Endodermal cell (in vitro differentiated cells): ENCODE results near the gene C16orf86. TPM values are rescaled to one million over a fixed set of nuclear protein-coding genes. Genes with fewer than 3 reads are reported as not detected.

ENCODE experiments used
- DNase-seq: peaks from one replicate; pipeline ENCODE4 v3.0.0-alpha.2; 2017
- H3K27ac ChIP-seq: 2 replicates; pipeline ENCODE4 v1.5.1; 2013; ENCODE audit warnings: mild to moderate bottlenecking, low read depth, low read length, moderate library complexity
- H3K27me3 ChIP-seq: 2 replicates; pipeline ENCODE4 v1.6.1; 2013; ENCODE audit warnings: mild to moderate bottlenecking, low read length, moderate library complexity; ENCODE audit not compliant: insufficient read depth, control insufficient read depth, poor library complexity, severe bottlenecking
- H3K36me3 ChIP-seq: 2 replicates; pipeline ENCODE4 v1.7.0; 2013; ENCODE audit warnings: mild to moderate bottlenecking, low read length, moderate library complexity; ENCODE audit not compliant: control insufficient read depth, insufficient read depth
- H3K4me1 ChIP-seq: one replicate; pipeline ENCODE4 v1.7.0; 2013; ENCODE audit warnings: low read length; ENCODE audit not compliant: control insufficient read depth, insufficient read depth
- H3K4me3 ChIP-seq: 2 replicates; pipeline ENCODE4 v1.5.1; 2013; ENCODE audit warnings: mild to moderate bottlenecking, low read length, moderate library complexity
- H3K9ac ChIP-seq: 2 replicates; pipeline ENCODE4 v1.6.1; 2013; ENCODE audit warnings: mild to moderate bottlenecking, low read length, moderate library complexity; ENCODE audit not compliant: poor library complexity, severe bottlenecking; ENCODE audit errors: extremely low read depth
- H3K9me3 ChIP-seq: 2 replicates; pipeline ENCODE4 v1.6.1; 2013; ENCODE audit warnings: mild to moderate bottlenecking, low read length, moderate library complexity; ENCODE audit not compliant: control insufficient read depth
- H3K27ac Mint-ChIP-seq: 2 replicates; pipeline ENCODE4 v1.8.0; 2020; ENCODE audit warnings: mixed read lengths
- H3K27me3 Mint-ChIP-seq: 2 replicates; pipeline ENCODE4 v1.8.0; 2021; ENCODE audit warnings: mild to moderate bottlenecking, mixed read lengths; ENCODE audit not compliant: insufficient read depth
- H3K36me3 Mint-ChIP-seq: 2 replicates; pipeline ENCODE4 v1.8.0; 2020; ENCODE audit warnings: low read depth, mixed read lengths
- H3K4me1 Mint-ChIP-seq: 2 replicates; pipeline ENCODE4 v1.8.0; 2020; ENCODE audit warnings: mixed read lengths
- H3K4me3 Mint-ChIP-seq: 2 replicates; pipeline ENCODE4 v1.8.0; 2020; ENCODE audit warnings: mild to moderate bottlenecking, moderate library complexity, mixed read lengths
- H3K9me3 Mint-ChIP-seq: 2 replicates; pipeline ENCODE4 v1.8.0; 2020; ENCODE audit warnings: mild to moderate bottlenecking, mixed read lengths
- WGBS, 2 experiments: methylation state at CpG; one replicate each; pipeline versions ENCODE4 v1.1.5 to v1.1.7; 2013; ENCODE audit warnings: missing lambda C conversion rate in 2 of 2, mixed read lengths in 1 of 2; ENCODE audit not compliant: insufficient coverage in 1 of 2, insufficient read length in 1 of 2; 5-methylcytosine and 5-hydroxymethylcytosine counted together
- long read RNA-seq, 4 experiments: library from polyadenylated mRNA in 2 of 4; library from RNA in 1 of 4; library from capped mRNA in 1 of 4; stranded (forward) in 3 of 4; unstranded in 1 of 4; transcript quantifications; one replicate each; pipeline ENCODE4 v2.0.0, GENCODE V29; 2020 to 2021; ENCODE audit warnings: inconsistent platforms in 1 of 4
- polyA plus RNA-seq, 2 experiments: library from polyadenylated mRNA; stranded (reverse); fragments of 50-300 nt; gene quantifications; one replicate each; pipeline ENCODE4 v1.2.3, GENCODE V29; 2013
- total RNA-seq, 2 donors: library from RNA; stranded (reverse); fragmentation: NEBNext Ultra II Directional in 1 of 2; extraction: Animal tissue kit (Norgen Biotek cat#: 25700) in 1 of 2; gene quantifications; 2 replicates in 1 of 2; 3 replicates in 1 of 2; pipeline ENCODE4 v1.2.1, GENCODE V29; 2021
- TF ChIP-seq, protein P1 (sequence below): fragments of 200-600 bp; sonication (generic); conservative IDR thresholded peaks from 2 replicates; pipeline ENCODE4 v1.5.0; 2021; ENCODE audit warnings: antibody characterized with exemption, mild to moderate bottlenecking

C16orf86 gene
- total RNA-seq: 1 to 10 TPM; 3.6 to 4.7 TPM
- 3.4 TPM for polyA plus RNA-seq (2013, experiment 1 of 2)
- 2.1 TPM for polyA plus RNA-seq (2013, experiment 2 of 2)
- long read RNA-seq, experiment 1: 0 reads
- long read RNA-seq, experiment 2, partial matches to known transcripts: 5 of 9 reads
- long read RNA-seq, experiment 2, other reads (novel, unspliced or antisense): 1 of 9 reads
- long read RNA-seq, experiment 3, partial matches to known transcripts: 3 of 21 reads
- long read RNA-seq, experiment 3, other reads (novel, unspliced or antisense): 9 of 21 reads
- long read RNA-seq, experiment 4, partial matches to known transcripts: 2 of 7 reads
- long read RNA-seq, experiment 4, other reads (novel, unspliced or antisense): 0 of 7 reads

GRCh38 chr16:67666559-67667452 is at the start of gene C16orf86, which contains the start of gene ENKD1:
C16orf86 (plus strand) TSS chr16:67666814; CDS start chr16:67666971, 157 bp downstream.
ENKD1 (minus strand) TSS chr16:67666750; CDS start chr16:67666442, 308 bp downstream.
- 20 to 37% methylated on average over 41 to 78 of the region's 78 CpGs for WGBS, 2 experiments
- Histone ChIP-seq H3K9ac (peak within 1 kb of the TSS; percentile 34), H3K36me3 (peaks cover 11% of the 10 kb centered on the region), H3K4me1 (no peaks in the 10 kb centered on the region), H3K4me3 (peak within 1 kb of the TSS; percentile 76), H3K9me3 (no peaks in the 10 kb centered on the region), H3K27ac (peak within 1 kb of the TSS; percentile 53), H3K27me3 (no peaks in the 10 kb centered on the region)
- peaks cover 3% of the 10 kb centered on the region for H3K27me3 Mint-ChIP-seq
- H3K27ac Mint-ChIP-seq: no peak within 1 kb of the TSS
- peak within 1 kb of the TSS; percentile 71 for H3K4me3 Mint-ChIP-seq
- DNase-seq: peak; percentile 94
- TF ChIP-seq, protein P1, sequence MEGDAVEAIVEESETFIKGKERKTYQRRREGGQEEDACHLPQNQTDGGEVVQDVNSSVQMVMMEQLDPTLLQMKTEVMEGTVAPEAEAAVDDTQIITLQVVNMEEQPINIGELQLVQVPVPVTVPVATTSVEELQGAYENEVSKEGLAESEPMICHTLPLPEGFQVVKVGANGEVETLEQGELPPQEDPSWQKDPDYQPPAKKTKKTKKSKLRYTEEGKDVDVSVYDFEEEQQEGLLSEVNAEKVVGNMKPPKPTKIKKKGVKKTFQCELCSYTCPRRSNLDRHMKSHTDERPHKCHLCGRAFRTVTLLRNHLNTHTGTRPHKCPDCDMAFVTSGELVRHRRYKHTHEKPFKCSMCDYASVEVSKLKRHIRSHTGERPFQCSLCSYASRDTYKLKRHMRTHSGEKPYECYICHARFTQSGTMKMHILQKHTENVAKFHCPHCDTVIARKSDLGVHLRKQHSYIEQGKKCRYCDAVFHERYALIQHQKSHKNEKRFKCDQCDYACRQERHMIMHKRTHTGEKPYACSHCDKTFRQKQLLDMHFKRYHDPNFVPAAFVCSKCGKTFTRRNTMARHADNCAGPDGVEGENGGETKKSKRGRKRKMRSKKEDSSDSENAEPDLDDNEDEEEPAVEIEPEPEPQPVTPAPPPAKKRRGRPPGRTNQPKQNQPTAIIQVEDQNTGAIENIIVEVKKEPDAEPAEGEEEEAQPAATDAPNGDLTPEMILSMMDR: no peak
- H3K9me3 Mint-ChIP-seq: no peaks in the 10 kb centered on the region
- H3K36me3 Mint-ChIP-seq: peaks cover 13% of the 10 kb centered on the region
- peaks cover 2% of the 10 kb centered on the region for H3K4me1 Mint-ChIP-seq

DNA sequence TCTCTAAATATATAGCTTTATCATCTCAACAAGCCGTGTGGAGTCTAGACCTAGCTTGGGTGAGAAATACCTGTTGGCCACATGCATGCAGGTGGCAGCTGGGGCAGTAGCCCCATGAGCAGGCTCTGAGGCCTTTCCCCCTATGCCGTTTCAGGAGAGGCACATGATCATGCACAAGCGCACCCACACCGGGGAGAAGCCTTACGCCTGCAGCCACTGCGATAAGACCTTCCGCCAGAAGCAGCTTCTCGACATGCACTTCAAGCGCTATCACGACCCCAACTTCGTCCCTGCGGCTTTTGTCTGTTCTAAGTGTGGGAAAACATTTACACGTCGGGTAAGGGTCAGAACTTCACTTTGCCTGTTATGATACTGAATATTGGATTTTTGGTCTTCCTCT is 38.4 kb upstream of the C16orf86 start:
- Histone ChIP-seq H3K9me3 (no peaks in the 10 kb centered on the region), H3K4me1 (no peaks in the 10 kb centered on the region), H3K4me3 (no peak overlapping the region), H3K27ac (no peak overlapping the region), H3K36me3 (peaks cover 78% of the 10 kb centered on the region), H3K27me3 (no peaks in the 10 kb centered on the region), H3K9ac (no peak overlapping the region)
- TF ChIP-seq, protein P1: no peak
- Mint-ChIP-seq H3K27me3 (no peaks in the 10 kb centered on the region), H3K9me3 (no peaks in the 10 kb centered on the region), H3K4me3 (no peak overlapping the region), H3K36me3 (peaks cover 68% of the 10 kb centered on the region), H3K4me1 (no peaks in the 10 kb centered on the region), H3K27ac (peak overlapping the region; percentile 7)
- WGBS, 2 experiments: 96 to 99% methylated on average over 14 of the region's 14 CpGs
- DNase-seq: no peak

- H3K4me3 ChIP-seq: no peak overlapping the region
- peaks cover 81% of the 10 kb centered on the region for H3K36me3 ChIP-seq
- peaks cover 60% of the 10 kb centered on the region for H3K36me3 Mint-ChIP-seq
- H3K27ac ChIP-seq: no peak overlapping the region
- H3K9ac ChIP-seq: no peak overlapping the region
- H3K9me3 Mint-ChIP-seq: no peaks in the 10 kb centered on the region
- WGBS, 2 experiments: 87 to 90% methylated on average over 6 to 7 of the region's 7 CpGs
- no peaks in the 10 kb centered on the region for H3K27me3 Mint-ChIP-seq
- H3K4me1 ChIP-seq: no peaks in the 10 kb centered on the region
- TF ChIP-seq, protein P1: no peak
- H3K27ac Mint-ChIP-seq: no peak overlapping the region
- H3K4me1 Mint-ChIP-seq: no peaks in the 10 kb centered on the region
- H3K4me3 Mint-ChIP-seq: no peak overlapping the region
- no peaks in the 10 kb centered on the region for H3K27me3 ChIP-seq
- no peak for DNase-seq
- no peaks in the 10 kb centered on the region for H3K9me3 ChIP-seq
These were observed 34.0 kb upstream of the C16orf86 start for GRCh38 chr16:67632415-67633172.
